K562 (cell line): Measurements from ENCODE around the gene PEX10. TPM values are rescaled to one million over a fixed set of nuclear protein-coding genes. Genes with fewer than 3 reads are reported as not detected.

ENCODE experiments used
- ATAC-seq: fragments of 200-7000 bp; cut with Tn5 transposase; 3 replicates; pipeline ENCODE4 v1.9.1; 2020; ENCODE audit warnings: moderate library complexity
- BruUV-seq: library from RNA; stranded (reverse); fragments of 400-500 nt; replicated peaks from 2 replicates; lab custom pipeline; 2021; lab: Mats Ljungman, UMichigan
- CTCF ChIA-PET: fragments of 300-600 bp; formaldehyde crosslinking; extraction: SDS; loops from one replicate; lab custom pipeline; 2021; ENCODE audit warnings: low intra/inter-chr PET ratio; lab: Yijun Ruan, JAX
- POLR2A ChIA-PET: fragments of 300-600, 350-650 bp; sonication (Branson Sonifier 250); formaldehyde crosslinking; extraction: SDS; loops from one replicate; lab custom pipeline; 2021; ENCODE audit warnings: antibody characterized with exemption, inconsistent platforms; lab: Yijun Ruan, JAX
- DNase-seq, 4 experiments: peaks; one replicate each; pipeline versions ENCODE4 v3.0.0 to v3.0.0-alpha.2; 2011 to 2018; ENCODE audit warnings: low spot score in 3 of 4, mixed read lengths in 3 of 4; ENCODE audit errors: extremely low read depth in 1 of 4
- FAIRE-seq: peaks from 2 replicates; lab custom pipeline; 2011; peaks lifted over from hg19 to GRCh38; lab: Jason Lieb, UNC
- H2AFZ ChIP-seq: 2 replicates; pipeline ENCODE4 v1.6.0; 2011; ENCODE audit warnings: low read depth, low read length, control low read depth, inconsistent platforms
- H3K27ac ChIP-seq: fragments of 200-600 bp; 3 replicates; pipeline ENCODE4 v1.8.0; 2011; ENCODE audit warnings: low read depth, mild to moderate bottlenecking, control low read depth, inconsistent platforms, low read length, moderate library complexity, mixed read lengths; ENCODE audit errors: extremely low read depth
- H3K27me3 ChIP-seq, 2 experiments: fragments of 300-600 bp in 1 of 2; 2 replicates in 1 of 2; 3 replicates in 1 of 2; pipeline versions ENCODE4 v1.6.0 to v1.8.0; 2011; ENCODE audit warnings: inconsistent platforms in 2 of 2, low read length in 2 of 2, mild to moderate bottlenecking in 1 of 2, mixed read lengths in 1 of 2, moderate library complexity in 1 of 2; ENCODE audit not compliant: control insufficient read depth in 2 of 2, insufficient read depth in 2 of 2
- H3K36me3 ChIP-seq: fragments of 300-600 bp; 3 replicates; pipeline ENCODE4 v1.8.0; 2011; ENCODE audit warnings: mild to moderate bottlenecking, low read length, inconsistent platforms; ENCODE audit not compliant: control insufficient read depth, insufficient read depth
- H3K4me1 ChIP-seq, 2 experiments: fragments of 200-600 bp in 1 of 2; replicated peaks in 1 of 2; 2 replicates in 1 of 2; 3 replicates in 1 of 2; pipeline versions ENCODE4 v1.5.1 to v1.8.0; 2011; ENCODE audit warnings: inconsistent platforms in 2 of 2, low read length in 2 of 2, mild to moderate bottlenecking in 1 of 2, mixed read lengths in 1 of 2, moderate library complexity in 1 of 2; ENCODE audit not compliant: control insufficient read depth in 2 of 2, insufficient read depth in 2 of 2
- H3K4me2 ChIP-seq: 2 replicates; pipeline ENCODE4 v1.6.1; 2011; ENCODE audit warnings: low read length, control low read depth, inconsistent platforms, mixed read lengths; ENCODE audit not compliant: insufficient read depth
- H3K4me3 ChIP-seq: fragments of 200-600 bp; sonication (generic), shearing (Covaris generic); 2 replicates; pipeline ENCODE4 v1.5.1; 2016; ENCODE audit warnings: control low read depth, inconsistent platforms
- H3K79me2 ChIP-seq: fragments of 200-600 bp; 3 replicates; pipeline ENCODE4 v1.8.0; 2011; ENCODE audit warnings: low read length, inconsistent platforms; ENCODE audit not compliant: control insufficient read depth, insufficient read depth
- H3K9ac ChIP-seq, 2 experiments: 2 replicates each; pipeline versions ENCODE4 v1.6.0 to v1.6.1; 2011; ENCODE audit warnings: low read depth in 2 of 2, low read length in 2 of 2, control low read depth in 1 of 2, inconsistent platforms in 1 of 2, mild to moderate bottlenecking in 1 of 2, mixed read lengths in 1 of 2; ENCODE audit not compliant: insufficient read depth in 1 of 2
- H3K9me1 ChIP-seq: one replicate; pipeline ENCODE4 v1.6.0; 2011; ENCODE audit warnings: inconsistent platforms, mild to moderate bottlenecking, low read length, moderate library complexity; ENCODE audit not compliant: control insufficient read depth, insufficient read depth
- H3K9me3 ChIP-seq: replicated peaks from 2 replicates; pipeline ENCODE4 v1.5.1; 2011; ENCODE audit warnings: low read depth, low read length, inconsistent platforms; ENCODE audit not compliant: control insufficient read depth, insufficient read depth
- H4K20me1 ChIP-seq: replicated peaks from 2 replicates; pipeline ENCODE4 v1.6.1; 2011; ENCODE audit warnings: low read length, inconsistent platforms, mixed read lengths; ENCODE audit not compliant: control insufficient read depth, insufficient read depth
- EGR1 ChIP-seq: fragments of 450-650 bp; conservative IDR thresholded peaks from 2 replicates; pipeline ENCODE4 v1.6.1; 2017; ENCODE audit warnings: mild to moderate bottlenecking
- EP300 ChIP-seq: IDR thresholded peaks from 2 replicates; pipeline ENCODE4 v1.6.1; 2012; ENCODE audit warnings: low read length, improper control_type of control experiment
- HBP1 ChIP-seq: fragments of 450-650 bp; formaldehyde crosslinking; IDR thresholded peaks from 2 replicates; pipeline ENCODE4 v1.4.0; 2022; ENCODE audit warnings: missing genetic modification characterization
- HOMEZ ChIP-seq: fragments of 250-450 bp; sonication (Bioruptor Pico); IDR thresholded peaks from 2 replicates; pipeline ENCODE4 v1.4.0; 2020; ENCODE audit warnings: mild to moderate bottlenecking, moderate library complexity
- MAX ChIP-seq: sonication (generic); formaldehyde crosslinking; IDR thresholded peaks from 2 replicates; pipeline ENCODE4 v1.9.0; 2022; ENCODE audit warnings: mild to moderate bottlenecking, missing genetic modification reagents
- NCOA2 ChIP-seq, 2 experiments: fragments of 450-650 bp; IDR thresholded peaks; 2 replicates each; pipeline ENCODE4 v1.6.1; 2018; ENCODE audit warnings: mild to moderate bottlenecking in 2 of 2, moderate library complexity in 1 of 2; ENCODE audit not compliant: partially characterized antibody in 2 of 2
- NFYB ChIP-seq: IDR thresholded peaks from 2 replicates; pipeline ENCODE4 v1.6.1; 2011; ENCODE audit warnings: mild to moderate bottlenecking, moderate library complexity; ENCODE audit not compliant: insufficient read length; ENCODE audit errors: extremely low read depth
- SMARCC2 ChIP-seq: fragments of 450-650 bp; IDR thresholded peaks from 2 replicates; pipeline ENCODE4 v1.6.1; 2017; ENCODE audit warnings: antibody characterized with exemption, moderate library complexity, mild to moderate bottlenecking, low read depth
- SMC3 ChIP-seq: conservative IDR thresholded peaks from 2 replicates; pipeline ENCODE4 v1.6.1; 2011; ENCODE audit warnings: low read depth, low read length, improper control_type of control experiment; ENCODE audit not compliant: insufficient read depth
- WGBS: fragments of 100-300 bp; shearing (Covaris generic); methylation state at CpG from one replicate; pipeline ENCODE4 v1.1.6; 2016; ENCODE audit warnings: low coverage, mixed read lengths; ENCODE audit not compliant: insufficient coverage; ENCODE audit errors: missing lambda C conversion rate; 5-methylcytosine and 5-hydroxymethylcytosine counted together
- in situ Hi-C: fragments of 300-500 bp; cut with MboI; formaldehyde crosslinking; loops from 4 replicates; pipeline ENCODE4 v1.15.0; 2018; ENCODE audit warnings: inconsistent platforms, mixed read lengths
- intact Hi-C: fragments of 100-400 bp; cut with micrococcal nuclease; formaldehyde crosslinking; loops from 2 replicates; pipeline ENCODE4 v1.14.2; 2022
- polyA plus RNA-seq, 8 experiments: library from polyadenylated mRNA; depleted of rRNA in 4 of 8; stranded (reverse) in 5 of 8; unstranded in 3 of 8; fragments of >200 nt; fragmentation: Nextera tagmentation in 2 of 8; fragmentation: Illumina TruSeq in 1 of 8; extraction: Ambion mirVana in 2 of 8; extraction: Trizol in 1 of 8; gene quantifications; 2 replicates each; pipeline versions ENCODE4 v1.2.1 to v1.2.3, GENCODE V29; 2011 to 2014; ENCODE audit warnings: inconsistent platforms in 1 of 8, missing spikeins in 1 of 8
- total RNA-seq, 7 experiments: library from RNA; depleted of rRNA in 6 of 7; stranded (reverse); fragments of >200 nt in 6 of 7; fragmentation: Illumina TruSeq in 2 of 7; extraction: Trizol in 2 of 7; gene quantifications; 2 replicates each; pipeline versions ENCODE4 v1.2.1 to v1.2.3, GENCODE V29; 2011 to 2021; ENCODE audit warnings: low replicate concordance in 1 of 7

The PEX10 gene
- total and polyA plus RNA-seq, 9 of the 15 experiments (the other 6 are each of a cell fraction or from before 2014, with no cell fraction given) = 0.03 to 26.2 (median 8.7) TPM

GRCh38 chr1:2437617-2438016 lies 25.3 kb upstream of the PEX10 start:
- Histone ChIP-seq H3K27ac (no peak overlapping the region), H3K36me3 (no peaks in the 10 kb centered on the region), H3K4me3 (no peak overlapping the region), H3K9me3 (no peaks in the 10 kb centered on the region), H3K4me1 (peaks cover 0 to 31% of the 10 kb centered on the region in 2 experiments; a peak in 2 of 5 replicates), H3K4me2 (no peak overlapping the region)
- no TSS peak for BruUV-seq
- intact Hi-C loops = no loop called here
- WGBS = under 1% methylated on average over 15 of the region's 15 CpGs
- DNase-seq (no peak), FAIRE-seq (no peak)
- TF ChIP-seq SMARCC2 (no peak), SMC3 (no peak), HBP1 (CRISPR knock-in tag) (no peak), NCOA2 (IDR thresholded peaks at IDR 0.05; ENCODE audit: partially characterized antibody in 2 of 2) (no peak), EGR1 (0 out of 2 replicates have a peak, but pooled peaks have one; percentile 21), NFYB (no peak), MAX (0 out of 2 replicates have a peak, but pooled peaks have one; percentile 18), EP300 (no peak), HOMEZ (CRISPR knock-in tag) (no peak)
- TF ChIP-seq, all 486 proteins: peak for 2
- ATAC-seq = no peak
- Histone ChIP-seq H3K27me3 (peaks cover 26 to 74% of the 10 kb centered on the region in 2 experiments), H3K9me1 (no peaks in the 10 kb centered on the region), H2AFZ (no peak overlapping the region), H3K79me2 (no peaks in the 10 kb centered on the region), H4K20me1 (no peaks in the 10 kb centered on the region; the same call in 1 of the 2 replicates), H3K9ac (no peak overlapping the region)
- CTCF ChIA-PET = no interaction called here
- in situ Hi-C loops = no loop called here
- POLR2A ChIA-PET = no interaction called here
